GM10847 (cell line): ENCODE measurements around the gene RNASE13.

Experiments used
- POLR2A ChIP-seq: IDR thresholded peaks from 2 replicates; pipeline ENCODE4 v1.6.1; 2011; ENCODE audit not compliant: insufficient read length; ENCODE audit errors: extremely low read depth

The RNASE13 gene

DNA sequence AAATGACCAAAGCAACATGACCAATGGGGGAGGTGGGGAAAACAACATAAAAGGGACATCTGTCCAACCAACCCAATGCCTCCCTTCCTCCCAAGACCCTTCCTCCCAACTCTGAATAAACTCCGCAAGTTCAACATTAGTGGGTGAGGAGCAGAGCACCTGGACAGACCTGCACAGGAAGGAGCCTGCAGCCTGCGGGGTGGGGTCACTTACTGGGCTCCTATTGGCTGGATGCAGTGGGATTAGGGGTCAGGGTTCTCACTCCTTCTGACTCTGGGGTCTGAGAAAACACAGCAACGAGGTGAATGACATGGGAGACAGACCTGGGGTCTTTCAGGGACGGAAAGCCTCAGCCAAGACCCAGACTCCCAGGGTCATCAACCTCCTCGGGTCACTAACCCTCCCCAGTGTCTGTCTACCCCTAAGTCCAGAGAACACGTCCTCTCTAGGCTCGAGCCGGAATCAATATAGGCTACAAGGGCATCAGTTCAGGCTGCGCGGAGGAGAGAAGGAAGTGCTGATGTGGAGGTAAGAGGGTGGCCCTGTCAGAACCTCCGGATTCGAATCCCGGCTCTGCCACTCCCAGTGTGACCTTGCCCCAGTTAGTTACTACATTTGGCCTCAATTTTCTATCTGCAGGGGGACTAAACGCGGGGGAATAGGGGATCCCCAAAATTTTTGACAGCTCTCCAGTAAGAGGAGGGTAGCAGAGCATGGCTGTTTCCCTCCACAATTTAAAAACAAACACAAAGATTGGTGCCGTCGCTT is 10.6 kb downstream of the RNASE13 start:
- TF ChIP-seq POLR2A = no peak

DNA sequence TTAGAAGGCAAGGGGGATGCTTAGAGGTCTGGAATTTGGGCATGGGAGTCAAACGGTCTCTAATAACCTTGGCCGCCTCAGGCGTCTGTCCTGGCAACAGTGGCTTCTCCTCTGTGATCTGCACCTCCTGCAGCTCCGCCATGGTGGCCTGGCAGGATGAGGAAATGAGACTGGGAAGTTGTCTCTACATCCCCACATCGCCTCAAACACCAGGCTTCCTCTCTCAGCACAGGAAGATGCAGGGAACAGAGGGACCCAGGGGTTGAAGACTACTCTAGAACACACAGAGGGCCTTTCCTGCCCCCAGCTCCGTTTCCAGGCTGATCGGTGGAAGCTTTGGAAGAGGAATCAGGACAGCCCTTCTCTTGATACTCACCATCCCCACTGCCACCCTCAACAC is 11.4 kb downstream of the RNASE13 start:
- TF ChIP-seq POLR2A = no peak

DNA sequence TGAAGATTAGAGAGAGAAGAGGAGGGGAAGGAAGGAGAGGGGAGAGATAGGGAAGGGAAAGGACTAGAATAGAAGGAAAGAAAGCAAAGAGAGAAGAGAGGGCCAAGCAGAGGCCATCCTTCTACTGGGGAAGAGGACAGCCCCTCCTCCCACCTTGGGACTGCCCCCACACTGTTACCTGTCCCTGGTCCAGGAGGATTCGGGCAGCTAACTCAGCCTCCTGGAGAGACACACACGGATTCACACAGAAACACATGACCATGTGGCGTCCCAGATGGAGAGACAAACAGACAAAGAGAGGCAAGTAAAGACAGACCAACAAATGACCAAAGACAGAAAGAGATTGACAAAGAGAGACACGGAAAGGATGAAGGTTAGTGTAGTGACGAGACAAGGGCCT is 11.9 kb downstream of the RNASE13 start:
- TF ChIP-seq POLR2A = no peak

DNA sequence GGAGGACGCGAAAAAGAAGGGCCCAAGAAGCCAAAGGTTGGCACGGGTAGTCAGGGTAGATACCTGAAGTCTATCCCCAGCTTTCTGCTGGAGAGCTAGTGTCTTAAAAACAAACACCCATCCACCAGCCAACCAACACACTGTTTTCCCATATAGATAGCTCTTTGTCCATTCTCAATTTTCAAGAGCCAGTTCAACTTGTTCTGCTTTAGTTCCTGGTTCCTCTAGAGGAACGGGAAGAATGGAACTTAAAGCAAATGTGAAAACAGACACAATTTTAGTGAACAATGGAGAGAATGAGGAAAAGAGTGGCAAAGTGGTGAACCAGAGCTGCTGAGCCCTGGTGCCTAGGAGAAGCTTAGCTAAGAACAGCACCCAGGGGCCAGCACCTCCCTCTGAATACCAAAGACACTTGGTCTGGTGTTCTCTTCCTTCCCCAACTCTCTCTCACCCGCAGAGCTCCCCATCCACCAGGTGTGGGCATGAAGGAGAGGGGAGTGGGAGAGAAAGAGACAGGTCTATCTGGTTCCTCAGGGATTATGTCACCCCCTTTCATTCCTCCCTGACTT is 13.5 kb downstream of the RNASE13 start:
- TF ChIP-seq POLR2A = no peak

DNA sequence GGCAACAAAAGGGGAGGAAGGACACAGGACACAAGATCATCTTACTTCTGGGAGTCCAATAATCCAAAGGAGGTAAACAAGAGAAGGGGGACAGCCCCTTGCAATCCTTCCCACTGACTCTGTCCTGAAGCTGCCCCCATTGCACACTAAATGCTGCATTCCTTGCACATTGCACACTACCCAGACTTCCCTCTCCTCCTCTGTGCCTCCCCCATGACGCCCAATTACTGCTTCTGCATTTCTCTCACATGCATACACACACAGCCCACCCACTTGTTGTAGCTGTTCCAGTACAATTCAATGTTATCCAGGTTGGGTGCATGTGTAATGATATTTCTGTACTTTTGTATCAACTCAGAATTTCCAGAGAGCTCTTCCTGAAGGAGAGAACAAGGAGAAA is 15.2 kb downstream of the RNASE13 start:
- no peak for TF ChIP-seq POLR2A

DNA sequence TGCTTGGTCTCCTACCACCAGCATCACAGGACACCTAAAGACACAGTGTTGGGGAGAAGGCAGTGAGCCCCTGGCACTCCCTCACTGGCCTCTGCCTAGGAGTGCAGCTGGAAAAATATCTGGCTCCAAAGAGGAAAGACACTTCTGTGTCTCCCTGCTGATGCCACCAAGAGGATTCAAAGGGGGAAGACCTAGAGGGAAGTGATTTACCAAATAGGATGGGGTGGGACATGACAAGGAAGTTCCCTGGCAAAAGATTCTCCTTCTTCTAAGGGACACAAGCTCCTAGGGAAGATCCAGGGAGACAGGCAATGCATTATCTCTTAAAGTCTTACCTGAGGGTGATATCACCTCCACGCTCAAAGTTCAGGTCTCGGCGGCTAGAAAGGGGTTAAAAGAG is 15.8 kb downstream of the RNASE13 start:
- no peak for TF ChIP-seq POLR2A

DNA sequence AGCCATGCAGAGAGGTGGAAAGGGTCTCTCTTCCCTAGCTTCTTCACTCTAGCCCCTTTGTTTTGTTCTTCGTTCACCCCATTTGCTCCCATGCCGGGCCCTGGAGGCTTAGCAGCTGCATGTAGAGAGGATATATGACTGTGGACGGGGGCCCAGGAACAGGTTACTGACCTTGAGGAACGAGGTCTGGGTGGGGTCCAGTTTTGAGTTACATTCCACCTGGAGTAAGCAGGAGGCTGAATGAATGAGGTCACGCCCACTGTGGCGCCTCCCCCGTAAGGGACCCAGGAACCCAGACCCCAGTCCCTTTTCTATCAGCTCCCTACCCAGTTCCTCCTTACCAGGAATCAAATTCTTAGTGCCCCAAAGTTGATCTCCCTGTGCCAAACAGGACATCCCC is 16.3 kb downstream of the RNASE13 start:
- TF ChIP-seq POLR2A = no peak

DNA sequence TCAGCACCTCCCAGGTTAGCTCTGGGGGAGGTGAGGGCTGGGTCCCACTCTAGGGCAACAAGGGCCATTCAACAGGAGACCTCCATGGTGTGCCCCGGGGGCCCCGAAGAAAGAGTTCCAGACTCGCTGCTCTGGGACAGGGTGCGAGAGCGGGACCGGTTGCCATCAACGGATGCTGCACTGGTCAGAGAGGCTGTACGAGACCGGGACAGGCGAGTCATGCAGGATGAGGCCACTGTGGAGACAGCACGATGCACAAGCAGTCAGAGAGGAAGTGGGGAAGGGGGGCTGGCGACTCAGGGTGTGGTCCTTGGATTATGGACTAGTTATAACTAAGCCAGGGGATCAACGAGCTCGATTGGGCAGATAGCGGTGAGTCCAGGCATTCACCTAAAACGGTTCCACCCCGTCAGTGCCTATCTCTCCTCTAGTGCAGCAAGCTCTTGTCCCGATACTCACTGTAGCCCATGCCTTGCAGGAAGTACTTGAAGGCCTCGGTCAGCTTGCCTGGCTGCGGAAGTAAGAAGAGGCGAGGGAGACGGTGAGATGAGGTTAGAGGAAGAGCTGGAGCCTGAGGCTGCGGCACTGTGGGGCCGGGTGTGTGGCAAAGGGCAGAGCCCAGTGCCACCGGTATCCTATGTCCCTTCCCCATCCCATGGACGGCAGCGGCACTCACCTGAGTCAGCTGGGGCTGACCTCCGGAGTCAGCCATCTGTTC is 16.9 kb downstream of the RNASE13 start:
- no peak for TF ChIP-seq POLR2A

DNA sequence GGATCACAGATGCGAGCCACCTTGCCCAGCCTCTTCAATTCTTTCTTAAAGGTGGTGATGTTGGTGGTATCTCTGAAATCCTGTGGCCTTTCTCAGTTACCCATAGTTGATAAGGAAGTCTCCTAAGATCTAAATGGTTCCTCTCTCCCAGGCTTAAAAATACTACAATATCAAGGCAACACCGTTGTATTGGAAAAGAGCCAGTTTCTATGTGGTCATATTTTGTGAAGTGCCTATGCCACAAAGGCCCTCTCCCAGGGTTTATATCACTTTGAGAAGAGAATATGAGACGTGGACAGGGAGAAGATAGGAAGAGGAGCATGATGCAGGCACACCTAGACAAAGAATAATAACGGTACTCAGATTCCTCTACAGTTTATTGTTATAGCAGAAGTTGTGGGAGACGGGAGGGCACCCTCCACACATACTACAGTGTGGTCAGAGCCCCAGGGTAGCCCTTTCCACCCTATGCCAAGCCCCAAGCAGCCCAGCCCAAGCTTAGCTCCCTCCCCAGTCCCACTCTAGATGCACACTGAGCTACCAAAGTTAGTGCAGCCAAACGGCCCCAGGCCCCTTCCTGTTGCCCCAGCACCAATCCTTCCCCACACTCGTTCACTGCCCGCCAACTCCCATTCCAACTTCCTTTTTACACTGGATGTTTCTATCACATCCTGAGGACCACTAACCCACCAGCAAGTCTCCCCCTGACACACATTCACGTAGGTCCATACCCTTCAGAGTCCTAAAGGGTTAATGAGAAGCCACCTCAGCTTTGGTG is 18.0 kb downstream of the RNASE13 start:
- no peak for TF ChIP-seq POLR2A

DNA sequence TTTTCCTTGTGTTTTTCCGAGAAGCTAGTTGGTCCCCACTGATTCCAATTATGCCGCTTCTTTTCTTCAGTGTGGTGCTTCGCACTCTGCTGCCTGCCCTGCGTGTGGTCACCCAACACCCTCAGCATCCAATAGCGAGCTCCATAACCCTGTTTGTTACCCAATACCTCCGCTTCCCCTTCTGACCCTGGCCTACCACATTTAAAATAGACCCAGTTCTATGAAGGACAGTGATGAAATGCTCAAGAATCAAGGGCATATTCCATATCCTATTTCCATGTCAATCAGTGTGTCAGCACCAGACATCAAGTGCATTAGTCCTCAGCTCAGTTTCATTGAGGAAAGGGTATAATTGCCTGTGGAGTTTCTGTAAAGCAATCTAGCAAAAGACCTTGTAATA is 19.3 kb downstream of the RNASE13 start:
- TF ChIP-seq POLR2A = no peak

DNA sequence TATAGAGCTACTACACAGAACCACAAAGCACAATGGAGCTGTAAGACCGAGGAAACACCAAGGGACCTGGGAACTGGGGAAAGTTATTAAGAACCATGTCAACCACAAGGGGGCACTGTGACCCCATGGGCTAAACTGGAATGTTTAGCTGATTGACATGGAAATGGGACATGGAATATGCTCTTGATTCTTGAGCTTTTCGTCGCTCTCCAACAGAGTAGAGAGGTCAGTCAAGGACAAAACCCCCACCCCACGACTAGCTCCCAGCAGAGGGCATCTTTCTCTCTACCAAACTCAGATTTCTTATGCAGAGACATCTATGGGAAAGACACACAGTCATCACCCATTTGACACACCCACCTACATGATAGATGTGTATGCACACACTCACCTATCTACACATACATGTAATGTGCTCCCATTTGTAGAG is 19.8 kb downstream of the RNASE13 start:
- no peak for TF ChIP-seq POLR2A

DNA sequence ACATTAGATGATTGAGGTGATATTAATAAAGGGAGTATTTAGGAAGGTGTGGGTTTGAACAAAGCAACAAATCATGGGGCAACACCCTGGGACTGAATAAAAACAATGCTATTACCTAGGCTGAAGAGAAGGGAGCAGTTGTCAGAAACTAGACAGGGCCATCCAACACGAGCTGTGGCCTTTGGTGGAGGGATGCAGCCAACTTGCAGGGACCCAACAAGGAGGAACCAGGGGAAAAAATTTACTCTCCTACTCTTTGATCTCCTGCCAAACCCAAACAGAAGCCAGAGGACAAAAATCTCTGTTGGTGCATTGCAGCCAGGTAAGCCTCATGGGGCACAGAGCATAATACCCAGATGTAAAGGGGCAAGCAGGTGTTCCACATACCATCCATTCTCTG is 23.5 kb downstream of the RNASE13 start:
- TF ChIP-seq POLR2A = no peak

DNA sequence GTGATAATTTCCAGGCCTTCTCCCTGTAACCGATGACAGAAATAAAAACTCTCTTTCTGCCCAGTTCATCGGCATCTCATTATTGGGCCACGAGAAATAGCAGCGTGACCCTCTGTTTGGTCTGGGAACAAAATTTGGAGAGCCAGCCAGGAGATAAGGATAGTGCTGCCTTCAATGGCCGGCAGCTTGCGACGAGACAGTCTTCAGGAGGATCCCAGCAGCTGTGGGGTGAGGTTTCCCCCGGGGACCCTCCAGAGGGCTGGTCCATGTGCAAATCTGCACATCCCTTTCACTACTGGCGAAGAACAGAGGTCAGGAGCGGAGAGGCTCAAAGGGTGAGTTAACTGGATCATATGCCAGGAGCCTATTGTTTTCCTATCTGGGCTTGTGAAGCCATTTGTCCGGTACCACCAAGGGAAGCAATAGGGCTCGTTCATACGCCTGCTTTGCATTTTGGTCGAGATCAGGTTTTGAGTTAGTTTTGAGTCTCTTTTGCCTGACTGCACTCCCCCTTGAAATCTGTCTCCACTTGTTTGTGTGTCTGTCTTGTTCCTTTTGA is 30.7 kb downstream of the RNASE13 start:
- no peak for TF ChIP-seq POLR2A

DNA sequence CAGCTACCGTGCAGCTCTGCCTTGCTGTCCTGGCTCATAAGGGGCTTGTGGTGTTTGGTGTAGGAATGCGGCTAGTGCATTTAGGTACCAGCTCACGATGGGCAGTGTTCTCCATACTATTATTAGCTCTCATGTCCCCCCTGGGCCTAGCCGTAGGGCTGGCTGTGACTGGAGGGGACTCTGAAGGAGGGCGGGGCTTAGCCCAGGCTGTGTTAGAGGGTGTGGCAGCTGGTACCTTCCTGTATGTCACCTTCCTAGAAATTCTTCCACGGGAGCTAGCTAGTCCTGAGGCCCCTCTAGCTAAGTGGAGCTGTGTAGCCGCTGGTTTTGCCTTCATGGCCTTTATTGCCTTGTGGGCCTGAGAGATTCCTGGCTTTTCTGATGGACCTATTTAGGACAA is 33.4 kb downstream of the RNASE13 start:
- no peak for TF ChIP-seq POLR2A

DNA sequence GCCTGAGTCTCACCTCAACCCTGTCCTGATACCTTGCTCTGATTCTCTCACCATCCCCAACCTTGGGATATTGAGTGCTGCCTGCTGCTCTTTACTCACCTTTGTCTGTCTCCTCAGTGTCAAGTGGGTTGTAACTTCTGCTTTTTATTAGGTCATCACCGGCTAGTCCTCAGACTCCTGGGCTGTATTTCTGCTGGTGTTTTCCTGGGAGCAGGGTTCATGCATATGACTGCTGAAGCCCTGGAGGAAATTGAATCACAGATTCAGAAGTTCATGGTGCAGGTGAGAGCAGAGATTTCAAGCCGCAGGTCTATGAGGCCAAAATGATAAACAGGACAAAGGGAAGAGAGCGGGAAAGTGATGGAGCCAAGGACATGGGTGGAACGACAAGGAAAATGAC is 35.0 kb downstream of the RNASE13 start:
- no peak for TF ChIP-seq POLR2A

DNA sequence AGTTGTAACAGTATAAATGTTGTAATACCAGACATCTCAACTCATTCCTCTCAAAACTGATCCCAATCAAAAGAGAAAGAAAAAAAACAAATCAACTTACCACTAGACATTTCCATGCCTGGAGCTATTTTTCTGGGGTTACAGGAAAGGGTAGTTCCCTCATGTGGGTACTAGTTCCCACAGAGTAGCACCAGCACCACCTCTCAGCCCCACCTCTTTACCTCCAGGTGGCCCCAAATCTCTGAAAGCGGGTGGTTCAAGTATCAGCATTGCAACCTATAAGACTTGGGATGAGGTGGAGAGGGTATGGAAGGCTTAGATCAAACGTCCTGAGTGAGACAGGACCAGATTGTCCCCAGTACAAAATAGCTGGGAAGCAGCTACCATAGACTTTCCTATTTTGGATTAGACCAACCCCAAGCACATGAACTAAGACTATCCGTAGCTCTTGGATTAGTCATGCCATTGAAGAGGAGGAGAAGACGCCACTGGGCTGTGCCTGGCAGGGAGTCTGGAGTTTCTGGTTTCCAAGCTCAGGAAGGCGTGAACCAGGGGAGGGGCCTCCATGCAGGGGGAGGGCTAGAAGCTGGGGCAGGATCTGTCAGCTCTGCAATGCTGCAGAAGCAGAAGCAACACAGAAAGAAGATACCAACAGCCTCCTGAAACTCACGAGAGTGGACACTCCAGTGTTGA is 35.8 kb downstream of the RNASE13 start, which contains the start of gene SLC39A2:
Gene SLC39A2, plus strand, starts transcription at position 620 of the 693 bp plus-strand sequence. CDS start 154 bp downstream, outside the sequence.
- TF ChIP-seq POLR2A = no peak
